Hepatocyte (in vitro differentiated cells): ENCODE results near the gene NPIPB2. TPM values are rescaled to one million over a fixed set of nuclear protein-coding genes. Genes with fewer than 3 reads are reported as not detected.
A peak's percentile ranks its signal among the peaks of the same experiment; 100 is the strongest.

Source experiments
- DNase-seq: peaks from one replicate; pipeline ENCODE4 v3.0.0-alpha.2; 2016; ENCODE audit warnings: low spot score
- H2AFZ ChIP-seq: fragments of 200-600 bp; sonication (generic); 2 replicates; pipeline ENCODE4 v1.6.0; 2016; ENCODE audit warnings: antibody characterized with exemption, mild to moderate bottlenecking
- H3K27ac ChIP-seq: fragments of 200-600 bp; sonication (generic); 2 replicates; pipeline ENCODE4 v1.5.1; 2016; ENCODE audit warnings: mild to moderate bottlenecking
- H3K27me3 ChIP-seq: fragments of 200-600 bp; sonication (generic); 2 replicates; pipeline ENCODE4 v1.6.1; 2016
- H3K36me3 ChIP-seq: fragments of 200-600 bp; sonication (generic); replicated peaks from 2 replicates; pipeline ENCODE4 v1.5.1; 2016; ENCODE audit warnings: low read depth; ENCODE audit not compliant: insufficient read depth
- H3K4me1 ChIP-seq: fragments of 200-600 bp; sonication (generic); 2 replicates; pipeline ENCODE4 v1.5.1; 2016; ENCODE audit warnings: mild to moderate bottlenecking, moderate library complexity; ENCODE audit not compliant: insufficient read depth
- H3K4me2 ChIP-seq: fragments of 200-600 bp; sonication (generic); 2 replicates; pipeline ENCODE4 v1.6.0; 2016
- H3K4me3 ChIP-seq: fragments of 200-600 bp; sonication (generic); 2 replicates; pipeline ENCODE4 v1.5.1; 2016; ENCODE audit warnings: mild to moderate bottlenecking
- H3K79me2 ChIP-seq: fragments of 200-600 bp; sonication (generic); 2 replicates; pipeline ENCODE4 v1.6.0; 2017; ENCODE audit warnings: mild to moderate bottlenecking
- H3K9me2 ChIP-seq: fragments of 200-600 bp; sonication (generic); replicated peaks from 2 replicates; pipeline ENCODE4 v1.6.0; 2017; ENCODE audit warnings: mild to moderate bottlenecking; ENCODE audit not compliant: insufficient read depth
- H3K9me3 ChIP-seq: fragments of 200-600 bp; sonication (generic); 2 replicates; pipeline ENCODE4 v1.5.1; 2016; ENCODE audit warnings: low read depth, mild to moderate bottlenecking
- H4K20me1 ChIP-seq: fragments of 200-600 bp; sonication (generic); 2 replicates; pipeline ENCODE4 v1.6.0; 2016; ENCODE audit warnings: mild to moderate bottlenecking; ENCODE audit not compliant: insufficient read depth, poor library complexity, severe bottlenecking
- EZH2 ChIP-seq: fragments of 200-600 bp; sonication (generic); IDR thresholded peaks from 2 replicates; pipeline ENCODE4 v1.6.1; 2016; ENCODE audit warnings: antibody characterized with exemption, mild to moderate bottlenecking, borderline replicate concordance
- EZH2phosphoT487 ChIP-seq: fragments of 200-600 bp; sonication (generic); IDR thresholded peaks from one replicate; pipeline ENCODE4 v1.6.1; 2018; ENCODE audit warnings: antibody characterized with exemption, mild to moderate bottlenecking, low read depth, moderate library complexity; ENCODE audit not compliant: unreplicated experiment, severe bottlenecking
- WGBS: methylation state at CpG from one replicate; pipeline ENCODE4 v1.1.6; 2016; ENCODE audit warnings: low lambda C conversion rate; ENCODE audit errors: missing lambda C conversion rate; 5-methylcytosine and 5-hydroxymethylcytosine counted together
- polyA plus RNA-seq: library from polyadenylated mRNA; unstranded; fragments of >200 nt; fragmentation: Nextera tagmentation; extraction: Ambion mirVana; gene quantifications from 2 replicates; pipeline ENCODE4 v1.2.1, GENCODE V29; 2016
- total RNA-seq: library from RNA; depleted of rRNA; stranded (reverse); fragments of >200 nt; gene quantifications from 2 replicates; pipeline ENCODE4 v1.2.3, GENCODE V29; 2014
- TF ChIP-seq, protein P1 (sequence below): fragments of 200-600 bp; sonication (generic); IDR thresholded peaks from 2 replicates; pipeline ENCODE4 v1.5.1; 2016; ENCODE audit warnings: antibody characterized with exemption, mild to moderate bottlenecking; ENCODE audit not compliant: poor library complexity

Gene NPIPB2
- total and polyA plus RNA-seq, 2 experiments from 2014 or later = 5.8 to 12.2 TPM

DNA sequence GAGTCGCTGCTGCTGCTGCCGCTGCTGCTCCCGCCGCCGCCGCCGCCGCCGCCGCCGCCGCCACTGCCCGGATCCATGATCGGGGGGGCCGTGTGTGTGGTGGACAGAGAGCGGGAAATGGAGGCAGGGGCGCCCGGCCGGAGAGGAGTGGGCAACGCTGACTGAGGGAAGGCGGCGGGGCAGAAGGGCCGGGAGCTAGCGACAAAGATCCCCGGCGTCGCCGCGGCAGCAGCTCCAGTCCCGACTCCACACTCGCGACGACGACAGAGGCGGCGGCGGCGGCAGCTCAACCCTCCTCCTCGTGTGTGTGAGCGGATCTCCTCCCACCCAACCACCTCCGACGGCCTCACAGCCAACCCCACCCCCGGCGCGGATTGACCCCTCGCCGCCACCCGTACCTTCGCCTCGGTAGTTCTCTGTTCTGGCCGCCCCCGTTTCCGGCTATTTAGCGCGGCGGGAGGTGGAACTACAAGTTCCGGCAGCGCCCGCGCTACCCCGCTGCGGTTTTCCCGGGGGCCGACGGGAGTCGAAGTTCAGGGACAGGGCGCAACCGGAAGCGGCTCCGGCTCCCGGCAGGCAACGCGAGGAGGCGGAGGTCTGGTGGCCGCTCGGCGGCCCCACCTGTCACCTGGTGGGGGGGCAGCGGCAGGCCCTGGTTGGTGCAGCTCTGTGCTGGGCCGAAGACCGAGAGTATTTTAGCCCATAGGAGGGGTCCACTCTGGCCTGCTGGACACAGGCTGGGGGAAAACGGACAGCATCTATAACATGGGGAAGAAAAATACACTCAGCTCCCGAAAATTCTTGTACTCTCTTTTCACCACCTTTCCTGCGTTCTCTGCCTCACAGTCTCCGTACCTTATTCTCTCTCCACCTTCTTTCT lies 26.0 kb downstream of the NPIPB2 start, which contains the start of gene GSPT1:
TSS of gene GSPT1 (minus strand) at position 313 of the 880 bp plus-strand sequence. CDS start at position 77, 236 bp downstream.
- Histone ChIP-seq H3K9me2 (no peaks in the 10 kb centered on the region), H3K27ac (peak within 1 kb of the TSS; percentile 95), H3K4me3 (peak within 1 kb of the TSS; percentile 87), H3K36me3 (no peaks in the 10 kb centered on the region), H3K9me3 (no peaks in the 10 kb centered on the region), H2AFZ (peak within 1 kb of the TSS; percentile 62), H3K4me1 (peaks cover 20% of the 10 kb centered on the region), H3K4me2 (peak within 1 kb of the TSS; percentile 84), H3K79me2 (peaks cover 40% of the 10 kb centered on the region), H3K27me3 (no peaks in the 10 kb centered on the region), H4K20me1 (peaks cover 36% of the 10 kb centered on the region)
- peak; percentile 99 for DNase-seq
- TF ChIP-seq, protein P1, sequence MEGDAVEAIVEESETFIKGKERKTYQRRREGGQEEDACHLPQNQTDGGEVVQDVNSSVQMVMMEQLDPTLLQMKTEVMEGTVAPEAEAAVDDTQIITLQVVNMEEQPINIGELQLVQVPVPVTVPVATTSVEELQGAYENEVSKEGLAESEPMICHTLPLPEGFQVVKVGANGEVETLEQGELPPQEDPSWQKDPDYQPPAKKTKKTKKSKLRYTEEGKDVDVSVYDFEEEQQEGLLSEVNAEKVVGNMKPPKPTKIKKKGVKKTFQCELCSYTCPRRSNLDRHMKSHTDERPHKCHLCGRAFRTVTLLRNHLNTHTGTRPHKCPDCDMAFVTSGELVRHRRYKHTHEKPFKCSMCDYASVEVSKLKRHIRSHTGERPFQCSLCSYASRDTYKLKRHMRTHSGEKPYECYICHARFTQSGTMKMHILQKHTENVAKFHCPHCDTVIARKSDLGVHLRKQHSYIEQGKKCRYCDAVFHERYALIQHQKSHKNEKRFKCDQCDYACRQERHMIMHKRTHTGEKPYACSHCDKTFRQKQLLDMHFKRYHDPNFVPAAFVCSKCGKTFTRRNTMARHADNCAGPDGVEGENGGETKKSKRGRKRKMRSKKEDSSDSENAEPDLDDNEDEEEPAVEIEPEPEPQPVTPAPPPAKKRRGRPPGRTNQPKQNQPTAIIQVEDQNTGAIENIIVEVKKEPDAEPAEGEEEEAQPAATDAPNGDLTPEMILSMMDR = no peak
- no peak for TF ChIP-seq EZH2
- TF ChIP-seq EZH2phosphoT487 = no peak
- WGBS = 2% methylated on average over 49 of the region's 84 CpGs

DNA sequence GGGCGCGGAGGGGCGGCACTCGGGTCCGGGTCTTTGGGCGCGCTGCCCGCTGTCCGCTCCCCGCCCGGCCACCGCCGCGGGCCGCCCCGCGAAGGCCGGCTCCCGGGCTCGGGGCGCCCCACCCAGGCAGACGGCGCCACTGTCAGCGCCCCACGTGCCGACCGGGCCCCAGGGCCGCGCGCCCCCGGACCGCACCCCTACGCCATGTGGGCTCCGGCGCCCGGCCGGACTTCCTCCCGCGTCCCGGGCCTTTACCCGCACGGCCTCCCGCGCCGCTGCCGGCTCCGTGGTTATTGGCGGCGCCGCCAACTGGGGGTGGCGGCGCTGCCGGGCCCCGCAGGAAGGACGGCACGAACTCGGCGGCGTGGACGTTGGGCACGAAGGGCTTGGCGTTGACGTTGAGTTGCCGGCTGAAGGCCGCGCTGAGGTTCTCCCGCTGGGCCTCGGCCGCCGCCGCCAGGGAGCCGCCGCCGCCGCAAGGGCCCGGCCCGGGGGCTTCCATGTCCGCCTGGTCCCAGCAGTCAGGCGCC lies 26.7 kb downstream of the NPIPB2 start:
- Histone ChIP-seq H3K4me1 (peaks cover 27% of the 10 kb centered on the region), H3K9me3 (no peaks in the 10 kb centered on the region), H3K36me3 (no peaks in the 10 kb centered on the region), H3K4me3 (peak overlapping the region; percentile 87), H3K4me2 (peak overlapping the region; percentile 84), H3K27ac (peak overlapping the region; percentile 95), H2AFZ (peak overlapping the region; percentile 62), H3K9me2 (no peaks in the 10 kb centered on the region), H3K79me2 (peaks cover 47% of the 10 kb centered on the region), H3K27me3 (no peaks in the 10 kb centered on the region), H4K20me1 (peaks cover 43% of the 10 kb centered on the region)
- under 1% methylated on average over 38 of the region's 79 CpGs for WGBS
- TF ChIP-seq EZH2 = no peak
- TF ChIP-seq, protein P1 = no peak
- no peak for TF ChIP-seq EZH2phosphoT487
- peak; percentile 72 for DNase-seq

DNA sequence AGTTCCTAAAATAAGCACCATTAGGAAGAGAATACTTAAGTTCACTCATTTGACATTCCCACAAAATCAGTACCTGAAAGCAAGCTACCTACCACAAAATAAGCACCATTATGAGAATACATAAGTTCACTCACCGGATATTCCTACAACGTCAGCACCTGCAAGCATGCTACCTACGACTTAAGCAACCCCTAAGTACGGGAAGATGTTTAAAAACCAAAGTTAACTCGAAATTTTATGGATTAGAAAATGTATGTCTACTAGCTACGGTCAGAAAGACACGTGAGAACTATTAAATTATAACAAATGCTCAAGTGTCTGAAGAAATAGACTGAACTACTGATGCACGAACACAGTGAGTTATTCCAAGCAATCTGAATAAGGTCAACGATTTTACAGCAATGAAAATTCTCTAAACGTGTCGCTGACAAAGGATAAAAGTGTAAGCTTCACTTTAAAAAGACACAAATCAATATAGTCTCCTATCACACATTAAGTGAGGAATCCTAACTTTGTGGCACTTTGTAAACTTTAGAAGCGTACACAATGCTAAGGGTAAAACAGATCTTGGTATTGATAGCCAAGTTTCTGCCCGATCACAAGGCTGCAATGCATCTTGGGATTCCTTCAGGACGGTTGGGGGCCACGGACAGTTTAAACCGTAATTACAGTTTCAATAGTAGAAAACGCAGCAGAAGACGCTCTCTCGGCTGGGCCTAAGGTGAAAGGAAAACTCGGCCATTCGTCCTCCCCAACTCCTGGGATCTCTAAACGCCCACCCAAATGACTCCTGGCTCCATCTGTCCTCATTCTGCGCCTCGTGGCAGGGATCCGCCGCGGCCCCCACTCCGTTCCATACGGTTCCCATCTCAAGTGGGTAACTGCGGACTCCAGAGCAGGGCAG lies 27.4 kb downstream of the NPIPB2 start:
- H3K27me3 ChIP-seq = no peaks in the 10 kb centered on the region
- H2AFZ ChIP-seq = no peak overlapping the region
- H3K4me3 ChIP-seq = peak overlapping the region; percentile 87
- no peak for TF ChIP-seq EZH2phosphoT487
- TF ChIP-seq, protein P1 = no peak
- no peak for TF ChIP-seq EZH2
- WGBS = 6% methylated on average over 30 of the region's 30 CpGs
- peaks cover 50% of the 10 kb centered on the region for H4K20me1 ChIP-seq
- peak overlapping the region; percentile 84 for H3K4me2 ChIP-seq
- H3K9me3 ChIP-seq = no peaks in the 10 kb centered on the region
- DNase-seq = peak; percentile 56
- H3K9me2 ChIP-seq = no peaks in the 10 kb centered on the region
- no peaks in the 10 kb centered on the region for H3K36me3 ChIP-seq
- H3K4me1 ChIP-seq = peaks cover 32% of the 10 kb centered on the region
- H3K27ac ChIP-seq = peak overlapping the region; percentile 95
- peaks cover 55% of the 10 kb centered on the region for H3K79me2 ChIP-seq
